Activated B cell treated with CpG ODN at 0.5 μM for 24 hours (primary cell): Measurements from ENCODE around the gene ALG6. TPM values are rescaled to one million over a fixed set of nuclear protein-coding genes. Genes with fewer than 3 reads are reported as not detected.

ENCODE experiments used
- ATAC-seq: fragments of 200-7000 bp; cut with Tn5 transposase; one replicate; pipeline ENCODE4 v1.10.0; 2021; ENCODE audit warnings: low read depth, mild to moderate bottlenecking, moderate library complexity
- CTCF ChIA-PET: fragments of 350-600 bp; sonication (Branson Sonifier 250); formaldehyde crosslinking; loops from one replicate; lab custom pipeline; 2021; ENCODE audit warnings: antibody characterized with exemption; lab: Charles Lee
- POLR2A ChIA-PET: fragments of 350-600 bp; sonication (Branson Sonifier 250); formaldehyde crosslinking; loops from one replicate; lab custom pipeline; 2021; ENCODE audit warnings: antibody characterized with exemption; lab: Charles Lee
- DNase-seq: peaks from one replicate; pipeline ENCODE4 v3.0.0; 2022
- H3K27ac Mint-ChIP-seq: one replicate; pipeline ENCODE4 v1.8.0; 2020; ENCODE audit warnings: mixed read lengths
- H3K27me3 Mint-ChIP-seq: one replicate; pipeline ENCODE4 v1.8.0; 2021; ENCODE audit warnings: mixed read lengths
- H3K36me3 Mint-ChIP-seq: one replicate; pipeline ENCODE4 v1.8.0; 2021; ENCODE audit warnings: low read depth, mixed read lengths
- H3K4me1 Mint-ChIP-seq: one replicate; pipeline ENCODE4 v1.8.0; 2021; ENCODE audit warnings: mixed read lengths
- H3K4me3 Mint-ChIP-seq: one replicate; pipeline ENCODE4 v1.8.0; 2020; ENCODE audit warnings: mild to moderate bottlenecking, mixed read lengths
- H3K9me3 Mint-ChIP-seq: one replicate; pipeline ENCODE4 v1.8.0; 2020; ENCODE audit warnings: mixed read lengths
- intact Hi-C: fragments of 100-400 bp; cut with micrococcal nuclease; formaldehyde crosslinking; loops from one replicate; pipeline ENCODE4 v1.15.1; 2024
- total RNA-seq: library from RNA; stranded (reverse); gene quantifications from 2 replicates; pipeline ENCODE4 v1.2.3, GENCODE V29; 2022
- TF ChIP-seq, protein P1 (sequence below): fragments of 200-600 bp; IDR thresholded peaks from one replicate; pipeline ENCODE4 v1.8.0; 2022; ENCODE audit warnings: antibody characterized with exemption, mild to moderate bottlenecking

ALG6 gene
- total RNA-seq, 1 donor from 2014 or later: 21.5 TPM

DNA sequence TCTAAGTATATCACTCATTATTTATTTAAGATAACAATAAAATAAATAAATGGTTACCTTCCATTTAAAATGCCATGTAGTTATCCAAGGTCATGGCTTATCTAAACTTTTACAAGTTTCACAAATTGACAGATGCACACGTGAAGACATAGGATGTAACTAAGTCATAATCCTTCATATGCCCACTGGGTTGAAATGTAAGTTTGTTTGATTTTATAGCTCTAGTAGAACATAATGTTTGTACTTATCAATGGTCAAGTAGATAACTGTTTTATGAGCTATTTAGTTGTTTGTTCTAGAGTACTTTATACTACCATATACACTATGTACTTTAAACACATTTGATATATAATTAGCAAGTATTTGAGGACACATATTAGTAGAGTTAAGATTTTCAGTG lies 112.6 kb downstream of the ALG6 start:
- H3K9me3 Mint-ChIP-seq: no peaks in the 10 kb centered on the region
- TF ChIP-seq, protein P1, sequence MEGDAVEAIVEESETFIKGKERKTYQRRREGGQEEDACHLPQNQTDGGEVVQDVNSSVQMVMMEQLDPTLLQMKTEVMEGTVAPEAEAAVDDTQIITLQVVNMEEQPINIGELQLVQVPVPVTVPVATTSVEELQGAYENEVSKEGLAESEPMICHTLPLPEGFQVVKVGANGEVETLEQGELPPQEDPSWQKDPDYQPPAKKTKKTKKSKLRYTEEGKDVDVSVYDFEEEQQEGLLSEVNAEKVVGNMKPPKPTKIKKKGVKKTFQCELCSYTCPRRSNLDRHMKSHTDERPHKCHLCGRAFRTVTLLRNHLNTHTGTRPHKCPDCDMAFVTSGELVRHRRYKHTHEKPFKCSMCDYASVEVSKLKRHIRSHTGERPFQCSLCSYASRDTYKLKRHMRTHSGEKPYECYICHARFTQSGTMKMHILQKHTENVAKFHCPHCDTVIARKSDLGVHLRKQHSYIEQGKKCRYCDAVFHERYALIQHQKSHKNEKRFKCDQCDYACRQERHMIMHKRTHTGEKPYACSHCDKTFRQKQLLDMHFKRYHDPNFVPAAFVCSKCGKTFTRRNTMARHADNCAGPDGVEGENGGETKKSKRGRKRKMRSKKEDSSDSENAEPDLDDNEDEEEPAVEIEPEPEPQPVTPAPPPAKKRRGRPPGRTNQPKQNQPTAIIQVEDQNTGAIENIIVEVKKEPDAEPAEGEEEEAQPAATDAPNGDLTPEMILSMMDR: no peak
- intact Hi-C loops: no loop called here

DNA sequence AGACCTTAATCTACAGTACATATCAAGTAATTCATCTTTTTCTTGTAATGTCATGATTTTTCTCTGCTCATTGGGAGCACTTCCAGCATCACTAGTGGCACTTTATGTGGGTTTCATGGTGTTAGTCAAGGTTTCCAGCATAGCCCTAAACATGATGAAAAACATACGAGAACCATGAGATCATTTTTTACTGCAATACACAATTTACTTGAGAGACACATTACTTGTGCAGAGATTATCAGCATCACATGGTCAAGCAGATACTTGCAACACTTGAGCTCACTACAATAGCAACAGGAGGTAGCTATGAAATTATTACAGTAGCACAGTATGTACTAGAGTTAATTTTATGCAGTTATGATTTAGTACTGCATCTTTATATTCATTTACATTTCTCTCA lies 119.2 kb downstream of the ALG6 start:
- no peak for ATAC-seq

More for the DNA sequence above, 112.6 kb downstream of the ALG6 start:
- Mint-ChIP-seq H3K4me1 (no peaks in the 10 kb centered on the region), H3K27me3 (no peaks in the 10 kb centered on the region), H3K36me3 (peaks cover 18% of the 10 kb centered on the region), H3K4me3 (no peak overlapping the region), H3K27ac (no peak overlapping the region)
- no peak for DNase-seq
- CTCF ChIA-PET: no interaction called here
- POLR2A ChIA-PET: no interaction called here
- no peak for ATAC-seq

DNA sequence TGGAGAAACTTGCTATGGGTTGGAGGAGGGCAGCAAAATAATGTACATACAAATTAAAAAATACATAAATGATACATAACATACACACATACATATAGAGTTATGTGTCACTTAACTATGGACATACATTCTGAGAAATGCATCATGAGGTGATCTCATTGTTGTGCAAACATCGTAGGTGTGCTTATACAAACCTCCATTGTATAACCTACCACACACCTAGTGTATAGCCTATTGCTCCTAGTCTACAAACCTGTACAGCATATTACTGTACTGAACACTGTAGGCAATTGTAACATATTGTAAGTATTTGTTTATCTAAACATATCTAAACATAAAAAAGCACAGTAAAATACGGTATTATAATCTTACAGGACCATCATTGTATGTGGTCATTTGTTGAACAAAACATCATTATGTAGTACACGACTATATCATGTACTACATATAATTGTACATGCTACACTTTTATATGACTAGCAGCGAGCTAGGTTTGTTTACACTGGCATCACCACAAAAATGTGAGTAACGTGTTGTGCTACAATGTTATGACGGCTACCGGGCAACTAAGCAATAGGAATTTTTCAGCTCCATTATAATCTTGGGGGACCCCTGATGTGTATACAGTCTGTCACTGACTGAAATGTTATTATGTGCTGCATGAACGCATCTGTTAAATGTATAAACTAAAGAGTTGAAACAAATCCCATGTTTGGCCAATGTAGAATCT lies 120.1 kb downstream of the ALG6 start:
- CTCF ChIA-PET: no interaction called here
- Mint-ChIP-seq H3K27ac (no peak overlapping the region), H3K4me1 (no peaks in the 10 kb centered on the region), H3K9me3 (no peaks in the 10 kb centered on the region), H3K36me3 (peaks cover 4% of the 10 kb centered on the region), H3K4me3 (no peak overlapping the region), H3K27me3 (no peaks in the 10 kb centered on the region)
- ATAC-seq: no peak
- TF ChIP-seq, protein P1: no peak
- no peak for DNase-seq
- intact Hi-C loops: no loop called here
- POLR2A ChIA-PET: interaction anchor here (0.6 kb wide), 1 partner anchor 1759 kb away, joined by 4 read pairs; no protein-coding TSS in a partner anchor

More for the DNA sequence above, 119.2 kb downstream of the ALG6 start:
- intact Hi-C loops: no loop called here
- Mint-ChIP-seq H3K4me3 (no peak overlapping the region), H3K27me3 (no peaks in the 10 kb centered on the region), H3K4me1 (no peaks in the 10 kb centered on the region), H3K36me3 (peaks cover 4% of the 10 kb centered on the region), H3K27ac (no peak overlapping the region), H3K9me3 (no peaks in the 10 kb centered on the region)
- TF ChIP-seq, protein P1: no peak
- POLR2A ChIA-PET: interaction anchor here (0.6 kb wide), 1 partner anchor 1758 kb away, joined by 4 read pairs; no protein-coding TSS in a partner anchor
- CTCF ChIA-PET: no interaction called here
- DNase-seq: no peak

Other genes with a start within 250 kb of the ALG6 start
- not detected in 2 replicates for gene FOXD3, start 45.1 kb upstream of the ALG6 start, total RNA-seq
- 24.9 and 27.0 TPM in 2 replicates for gene ITGB3BP, start 155.6 kb downstream of the ALG6 start, total RNA-seq
- gene EFCAB7, start 155.9 kb downstream of the ALG6 start, total RNA-seq: 7.5 and 8.6 TPM in 2 replicates
- gene PGM1, start 225.8 kb downstream of the ALG6 start, total RNA-seq: 20.6 and 20.8 TPM in 2 replicates